Iris pigment epithelial cell (primary cell): Measurements from ENCODE around the gene IGLL1.

Experiments
- DNase-seq: peaks from one replicate; pipeline ENCODE4 v3.0.0-alpha.2; 2011; ENCODE audit warnings: low read depth

The IGLL1 gene

DNA sequence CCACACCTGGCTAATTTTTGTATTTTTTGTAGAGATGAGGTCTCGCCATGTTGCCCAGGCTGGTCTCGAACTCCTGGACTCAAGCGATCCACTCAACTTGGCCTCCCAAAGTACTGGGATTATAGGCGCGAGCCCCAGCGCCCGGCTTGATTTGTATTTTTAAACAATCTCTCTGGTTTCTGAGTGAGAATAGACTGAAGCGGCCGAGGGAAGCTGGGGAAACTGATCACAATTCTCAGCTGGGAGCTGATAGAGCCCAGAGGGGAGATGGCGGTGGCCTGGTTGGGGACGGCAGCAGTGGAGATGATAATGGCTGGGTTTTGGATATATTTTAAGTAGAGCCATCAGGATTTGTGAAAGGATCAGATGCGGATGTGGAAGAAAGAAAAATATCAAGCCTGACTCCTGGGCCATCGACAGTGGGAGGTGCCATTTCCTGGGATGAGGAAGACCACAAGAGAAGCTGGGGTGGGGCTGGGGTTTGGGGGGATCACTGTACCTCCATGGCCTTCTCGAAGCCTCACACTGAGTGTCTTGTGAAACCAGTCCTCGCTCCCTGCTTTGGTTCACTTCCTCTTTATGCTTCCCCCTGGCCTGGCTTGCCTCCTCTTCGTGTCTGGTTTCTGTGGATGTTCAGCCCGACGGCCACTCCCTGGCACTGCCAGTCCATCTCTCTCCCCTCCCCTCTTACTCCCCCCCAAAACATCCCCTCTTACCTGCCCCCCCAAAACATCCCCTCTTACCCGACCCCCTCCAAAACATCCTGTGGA is 51.9 kb downstream of the IGLL1 start:
- DNase-seq = no peak

DNA sequence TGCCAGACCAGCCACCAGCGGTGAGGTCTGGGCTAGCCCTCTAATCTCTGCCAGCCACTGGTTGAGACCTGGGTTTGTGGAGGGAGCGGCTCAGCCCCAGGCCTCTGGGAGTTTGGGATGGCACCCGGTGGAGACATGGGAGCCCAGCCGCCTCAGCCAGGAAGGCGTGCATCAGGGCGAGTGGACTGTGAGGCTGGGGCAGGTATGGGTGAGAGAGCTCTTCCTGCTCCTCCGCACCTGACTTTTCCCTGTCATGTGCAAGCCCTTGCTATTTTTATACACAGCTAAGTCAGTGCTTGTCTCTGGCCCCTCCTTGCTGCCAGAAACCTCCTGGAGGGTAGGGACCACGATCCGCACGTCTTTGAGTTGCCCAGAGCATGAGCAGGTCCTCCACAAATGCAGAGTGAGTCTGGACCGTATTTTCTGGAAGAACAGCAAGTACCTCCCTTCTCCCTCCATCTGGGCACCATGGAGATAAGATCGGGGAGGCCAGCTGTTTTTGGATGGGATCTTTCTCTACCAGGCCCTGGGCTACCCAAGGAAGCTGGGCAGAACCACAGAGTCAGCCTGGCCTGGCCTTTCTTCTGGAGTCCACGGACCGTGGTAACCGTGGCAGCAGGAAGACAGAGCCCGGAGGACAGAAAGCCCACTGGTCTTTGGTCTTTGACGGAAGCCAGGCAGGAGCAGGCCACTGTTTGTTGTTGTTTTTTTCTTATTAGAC is 53.3 kb downstream of the IGLL1 start:
- no peak for DNase-seq

DNA sequence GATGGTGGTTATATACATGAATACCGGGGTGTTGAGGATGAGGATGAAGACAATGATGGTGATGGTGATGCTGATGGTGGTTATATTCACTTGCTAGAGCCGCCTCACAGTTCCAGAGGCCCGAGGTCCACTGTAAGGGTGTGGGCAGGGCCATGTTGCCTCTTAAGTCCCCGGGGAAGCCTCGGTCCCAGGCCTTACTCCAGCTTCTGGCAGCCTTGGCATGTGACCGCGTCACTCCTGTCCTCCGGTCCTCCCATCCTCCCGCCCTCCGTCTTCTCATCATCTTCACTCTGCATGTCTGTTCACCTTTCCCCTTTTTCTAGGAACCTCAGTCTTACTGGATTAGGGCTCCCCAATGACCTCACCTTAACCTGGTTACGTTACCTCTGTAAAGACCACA is 54.6 kb downstream of the IGLL1 start:
- DNase-seq = no peak

DNA sequence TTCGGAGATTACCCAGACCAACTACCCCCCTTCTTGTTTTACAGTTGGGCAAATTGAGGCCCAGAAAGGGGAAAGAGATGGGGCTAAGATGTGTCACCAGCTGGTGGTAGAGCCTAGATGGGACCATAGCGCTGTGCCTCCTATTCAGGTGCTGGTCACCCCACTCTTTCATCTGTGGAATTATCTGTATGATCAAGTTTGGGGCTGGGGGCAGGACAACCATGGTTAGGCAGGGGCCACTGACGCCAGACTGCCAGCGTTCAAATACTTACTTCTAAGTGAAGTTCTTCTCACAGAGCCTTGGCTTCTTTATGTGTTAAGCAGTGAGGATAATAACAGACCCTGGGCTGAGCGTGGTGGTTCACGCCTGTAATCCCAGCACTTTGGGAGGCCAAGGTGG is 55.9 kb downstream of the IGLL1 start:
- no peak for DNase-seq

DNA sequence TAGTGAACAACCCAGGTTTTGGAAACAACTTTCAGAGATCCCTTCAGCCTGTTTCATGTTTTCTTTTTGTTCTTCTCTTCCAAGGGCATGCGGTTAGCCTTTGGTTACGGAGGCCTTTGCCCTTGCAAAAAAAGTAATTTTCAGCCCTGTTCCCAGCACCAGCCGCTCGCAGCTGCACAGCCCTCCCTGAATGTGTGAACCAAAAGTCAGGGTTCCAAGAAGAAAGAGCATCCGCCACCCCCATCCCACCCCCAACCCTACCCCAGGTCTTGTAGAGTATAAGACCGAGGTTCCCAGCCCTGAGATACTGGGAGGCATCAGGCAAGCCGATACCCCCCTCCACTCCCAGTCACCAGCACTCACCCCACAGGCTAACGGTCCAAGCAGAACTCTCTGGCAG is 56.4 kb downstream of the IGLL1 start:
- no peak for DNase-seq
